ENCODE data around the gene BPIFA1.

Gene BPIFA1

DNA sequence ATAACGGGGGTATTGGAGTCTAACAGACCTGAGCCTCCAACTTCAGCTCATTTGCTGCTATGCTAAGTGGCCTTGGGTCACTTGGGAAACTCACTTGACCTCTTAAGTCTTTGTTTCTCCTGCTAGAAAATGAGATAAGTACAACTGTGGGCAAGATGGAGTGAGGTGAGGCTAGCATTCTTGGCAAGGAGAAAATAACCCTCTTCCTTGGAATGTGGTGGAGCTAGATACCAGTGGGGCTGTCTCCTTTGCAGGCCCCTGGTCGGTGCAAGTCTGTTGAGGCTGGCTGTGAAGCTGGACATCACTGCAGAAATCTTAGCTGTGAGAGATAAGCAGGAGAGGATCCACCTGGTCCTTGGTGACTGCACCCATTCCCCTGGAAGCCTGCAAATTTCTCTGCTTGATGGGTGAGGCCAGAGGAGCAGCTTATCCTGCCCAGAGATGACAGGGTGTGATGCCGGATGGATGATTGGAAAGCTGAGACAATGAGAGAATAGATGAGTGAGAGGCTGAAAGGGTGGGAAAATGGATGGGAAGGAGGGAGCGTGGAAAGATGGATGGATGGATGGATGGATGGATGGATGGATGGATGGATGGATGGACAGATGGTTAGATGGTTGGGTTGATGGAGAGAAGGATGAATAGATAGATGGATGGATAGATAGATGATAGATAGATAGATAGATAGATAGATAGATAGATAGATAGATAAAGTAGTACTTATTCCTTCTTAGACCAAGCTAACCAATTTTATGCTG is 4.4 kb downstream of the BPIFA1 start:
- DNase-seq (ENCODE audit: low read depth) = no peak

DNA sequence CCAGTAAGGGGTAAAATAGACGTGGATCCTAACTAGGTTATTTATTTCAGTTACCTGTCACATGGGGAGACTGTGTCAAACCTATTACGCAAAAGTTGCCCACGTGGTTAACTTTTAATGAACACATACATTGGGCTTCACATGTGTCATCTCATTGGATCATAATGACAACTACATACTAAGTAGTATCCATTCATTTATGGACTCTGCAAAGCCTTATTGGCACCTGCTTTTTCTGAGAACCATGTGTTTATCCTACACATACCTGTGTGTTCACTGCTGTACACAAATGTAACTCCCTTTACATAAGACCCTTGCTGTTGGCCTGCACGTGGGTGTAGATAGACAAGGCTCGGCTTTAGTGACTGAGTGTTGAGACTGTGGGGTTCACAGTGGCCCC is 5.1 kb downstream of the BPIFA1 start:
- no peak for DNase-seq (ENCODE audit: low read depth)

DNA sequence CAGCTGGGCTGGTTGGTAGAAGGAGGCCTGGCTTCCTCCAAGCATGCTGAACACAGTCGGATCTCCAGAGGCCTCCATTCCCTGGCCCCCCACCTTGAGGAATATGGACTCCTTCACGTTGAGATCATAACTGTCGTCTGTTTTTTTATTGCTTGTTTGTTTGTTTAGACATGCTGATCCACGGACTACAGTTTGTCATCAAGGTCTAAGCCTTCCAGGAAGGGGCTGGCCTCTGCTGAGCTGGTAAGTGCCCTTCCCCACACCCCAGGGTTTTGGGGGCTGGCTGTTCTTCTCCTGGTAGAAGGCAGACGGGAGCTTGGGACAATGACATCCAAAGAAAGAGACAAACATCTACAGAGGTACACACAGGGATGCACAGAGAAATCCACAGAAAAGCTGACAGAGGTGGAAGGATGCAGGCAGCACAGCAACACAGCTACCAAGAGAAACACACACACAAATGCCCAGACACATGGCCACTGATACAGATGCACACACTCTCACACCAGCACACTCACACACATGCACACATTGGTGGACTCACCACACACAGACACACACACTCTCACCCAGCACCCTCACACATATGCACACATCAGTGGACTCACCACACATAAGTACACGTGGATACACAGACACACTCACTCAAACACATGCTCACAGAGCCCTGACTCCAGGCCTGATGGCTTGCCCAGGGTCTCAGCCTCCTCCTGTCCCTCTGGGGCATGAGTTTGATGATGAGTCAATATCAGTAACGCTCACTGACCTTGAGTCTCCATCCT is 6.7 kb downstream of the BPIFA1 start:
- DNase-seq (ENCODE audit: low read depth) = no peak

DNA sequence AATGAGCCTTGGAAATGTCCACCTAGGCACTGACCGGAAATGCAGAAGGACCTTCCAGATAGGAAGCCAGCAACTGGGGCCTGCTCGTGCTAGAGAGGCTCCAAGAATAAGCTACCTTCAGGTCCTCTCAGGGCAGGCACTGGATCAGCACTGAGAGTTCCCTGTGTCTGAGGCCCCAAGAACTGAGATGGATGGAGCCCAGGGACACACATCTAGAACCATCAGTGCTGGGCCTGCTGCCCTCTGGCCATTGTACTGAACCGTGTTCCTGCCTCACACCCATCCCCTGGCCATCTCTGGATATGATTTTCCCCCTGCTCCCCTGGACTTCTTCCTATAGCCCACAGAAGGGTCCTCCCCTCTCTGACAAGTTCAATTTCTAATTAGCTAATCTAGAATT is 10.3 kb downstream of the BPIFA1 start:
- no peak for DNase-seq (ENCODE audit: low read depth)

DNA sequence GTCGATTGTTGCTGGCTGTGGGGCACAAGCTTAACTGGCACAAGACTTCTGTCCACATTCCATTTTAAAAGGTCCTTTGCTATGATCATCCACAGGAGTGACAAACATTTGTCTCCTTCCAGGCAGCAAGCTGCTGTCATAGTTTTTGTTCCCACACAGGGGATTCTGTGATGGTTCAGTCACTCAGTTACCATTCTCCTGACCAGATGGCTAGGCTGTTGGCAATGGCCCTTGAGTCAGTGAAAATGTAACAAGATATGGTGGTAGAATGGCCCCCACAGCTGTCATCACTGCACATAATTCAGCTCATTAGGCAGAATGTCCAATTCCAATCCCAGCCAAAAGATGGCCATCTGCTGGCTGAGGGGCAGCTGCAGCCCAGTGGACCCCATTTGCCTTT is 13.7 kb downstream of the BPIFA1 start:
- DNase-seq (ENCODE audit: low read depth) = no peak

DNA sequence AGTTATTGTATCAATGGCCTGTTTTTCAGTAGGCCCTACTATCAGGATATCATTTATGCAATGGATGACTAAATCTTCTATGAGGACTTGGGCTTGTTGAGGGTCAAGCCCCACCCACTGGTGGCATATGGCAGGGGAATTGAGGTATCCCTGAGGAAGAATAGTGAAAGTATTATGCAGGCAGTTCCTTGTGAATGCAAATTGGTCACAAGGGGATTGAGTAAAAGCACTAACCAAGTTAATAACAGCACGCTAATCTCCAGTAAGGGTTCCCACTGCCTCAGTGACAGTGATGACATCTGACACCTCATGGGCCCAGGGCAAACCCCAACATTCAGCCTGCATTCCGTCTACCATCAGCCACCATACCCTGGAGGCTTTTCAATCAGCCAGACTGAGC is 14.9 kb downstream of the BPIFA1 start:
- no peak for DNase-seq (ENCODE audit: low read depth)

DNA sequence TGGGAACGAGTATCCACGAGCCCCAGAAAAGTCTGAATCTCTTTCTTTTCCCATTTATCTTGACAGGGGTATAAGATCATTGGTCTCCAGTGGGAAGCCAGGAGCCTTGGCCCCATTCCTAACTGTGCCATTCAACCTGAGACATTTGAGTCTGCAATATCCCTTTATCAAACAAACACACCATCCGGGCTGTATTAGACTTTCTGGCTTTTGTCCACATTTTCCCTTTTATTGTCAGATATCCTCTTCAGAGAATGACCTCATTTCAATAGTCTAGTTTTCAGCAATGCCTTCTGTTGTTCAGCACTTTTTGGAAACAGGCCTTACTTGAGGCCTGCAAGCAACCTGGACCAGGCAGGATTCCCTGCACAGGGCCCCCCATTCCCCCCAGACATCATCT is 15.7 kb downstream of the BPIFA1 start:
- no peak for DNase-seq (ENCODE audit: low read depth)

DNA sequence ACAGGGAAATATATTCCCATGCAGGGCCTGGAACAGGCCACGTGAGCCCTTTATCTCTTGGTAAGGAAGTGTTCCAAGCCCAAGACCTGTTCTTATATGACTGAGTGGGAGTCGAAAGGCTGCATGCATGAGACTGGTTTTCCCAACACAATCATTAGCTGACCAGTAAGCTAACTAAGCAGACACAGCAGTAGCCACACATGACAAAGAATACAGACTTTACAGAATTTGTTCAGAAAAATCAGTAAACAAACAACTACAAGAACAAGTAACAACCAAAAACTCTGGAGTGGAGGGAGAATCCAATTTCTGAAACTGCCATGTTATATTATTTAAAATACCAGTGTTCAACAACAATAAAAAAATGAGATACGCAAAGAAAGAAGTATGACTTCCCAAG is 16.7 kb downstream of the BPIFA1 start:
- DNase-seq (ENCODE audit: low read depth) = no peak

DNA sequence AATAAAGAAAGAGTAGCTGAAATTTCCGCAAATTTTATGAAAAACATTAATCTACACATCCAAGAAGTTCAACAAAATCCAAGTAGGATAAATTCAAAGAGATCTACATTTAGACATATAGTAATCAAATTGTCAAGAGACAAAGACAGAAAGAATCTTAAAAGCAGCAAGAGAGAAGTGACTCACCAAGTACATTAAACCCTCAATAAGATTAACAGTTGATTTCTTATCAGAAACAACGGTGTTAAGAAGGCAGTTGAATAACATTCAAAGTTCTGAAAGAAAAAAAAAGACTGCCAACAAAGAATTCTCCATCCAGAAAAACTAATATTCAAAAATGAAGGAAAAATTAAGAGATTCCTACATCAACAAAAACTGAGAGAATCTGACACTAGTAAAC is 19.2 kb downstream of the BPIFA1 start:
- DNase-seq (ENCODE audit: low read depth) = no peak

DNA sequence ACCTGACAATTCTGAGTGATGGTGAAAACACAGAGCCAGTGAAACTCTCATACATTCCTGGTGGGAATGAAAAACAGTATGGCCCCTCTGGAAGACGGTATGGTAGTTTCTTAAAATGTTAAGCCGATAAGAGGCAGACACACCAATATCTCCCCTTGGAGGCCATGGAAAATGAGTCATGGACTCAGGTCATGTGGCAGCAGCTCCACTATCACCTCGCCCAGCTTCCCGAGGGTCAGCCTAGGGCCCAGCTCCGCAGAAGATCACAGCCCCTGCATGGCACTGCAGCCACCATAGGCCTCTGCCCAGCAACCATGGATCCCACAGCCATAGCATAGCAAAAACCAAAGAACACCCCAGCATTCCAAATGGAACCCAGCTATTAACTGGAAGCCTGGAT is 21.4 kb downstream of the BPIFA1 start:
- DNase-seq (ENCODE audit: low read depth) = no peak

DNA sequence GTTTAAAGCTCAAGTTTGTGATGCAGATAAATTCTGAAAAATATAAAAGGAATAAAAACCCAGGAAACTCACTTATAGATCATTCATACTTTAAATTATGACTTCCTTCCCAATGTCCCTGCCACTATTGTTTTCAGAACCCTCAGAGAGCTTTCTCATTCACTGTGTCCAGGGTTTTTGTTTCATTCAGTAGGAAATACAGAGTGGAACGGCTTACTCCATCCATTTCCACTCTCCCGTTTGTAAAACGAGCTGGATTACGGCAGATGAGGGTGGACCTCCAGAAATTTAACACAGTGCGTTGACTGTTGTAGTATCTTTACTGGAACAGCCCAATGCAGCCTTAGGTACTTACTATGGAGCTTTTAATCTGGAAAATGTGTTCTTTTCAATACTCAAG is 23.6 kb downstream of the BPIFA1 start:
- no peak for DNase-seq (ENCODE audit: low read depth)

DNA sequence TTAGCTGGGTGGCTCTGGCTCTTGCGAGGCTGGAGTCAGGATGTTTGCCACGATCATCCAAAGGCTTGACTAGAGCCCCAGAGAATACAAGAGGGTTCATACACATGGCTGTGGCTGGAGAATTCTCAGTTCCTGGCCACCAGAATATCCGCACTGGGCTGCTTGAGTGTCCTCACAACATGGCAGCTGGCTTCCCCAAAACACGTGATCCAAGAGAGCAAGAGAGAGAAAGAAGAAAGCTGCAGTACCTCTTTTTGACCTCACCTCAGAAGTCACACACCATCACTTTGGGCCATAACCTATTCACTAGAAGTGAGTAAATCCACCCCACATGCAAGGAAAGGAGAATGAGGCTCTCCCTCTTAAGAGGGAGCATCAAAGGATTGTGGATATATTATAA is 25.7 kb downstream of the BPIFA1 start:
- no peak for DNase-seq (ENCODE audit: low read depth)

DNA sequence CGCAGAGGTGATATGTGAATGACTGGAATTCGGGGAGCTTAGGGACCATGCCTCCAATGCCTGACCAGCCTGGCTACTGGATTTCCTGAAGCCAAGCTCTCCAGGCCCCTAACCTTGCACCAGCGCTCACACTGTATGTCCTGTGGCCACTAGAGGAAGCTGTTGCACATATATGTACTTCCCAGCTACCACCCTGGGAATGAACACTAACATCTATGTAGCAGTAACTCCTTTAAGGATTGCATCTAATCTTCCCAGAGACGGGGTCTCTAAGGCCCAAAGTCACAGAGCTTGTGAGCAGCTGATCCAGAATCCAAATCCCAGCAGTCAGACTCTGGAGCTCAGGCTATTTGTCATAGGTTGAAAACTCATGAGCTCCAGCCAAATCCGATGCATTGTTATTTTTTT is 26.9 kb downstream of the BPIFA1 start:
- DNase-seq (ENCODE audit: low read depth) = no peak

DNA sequence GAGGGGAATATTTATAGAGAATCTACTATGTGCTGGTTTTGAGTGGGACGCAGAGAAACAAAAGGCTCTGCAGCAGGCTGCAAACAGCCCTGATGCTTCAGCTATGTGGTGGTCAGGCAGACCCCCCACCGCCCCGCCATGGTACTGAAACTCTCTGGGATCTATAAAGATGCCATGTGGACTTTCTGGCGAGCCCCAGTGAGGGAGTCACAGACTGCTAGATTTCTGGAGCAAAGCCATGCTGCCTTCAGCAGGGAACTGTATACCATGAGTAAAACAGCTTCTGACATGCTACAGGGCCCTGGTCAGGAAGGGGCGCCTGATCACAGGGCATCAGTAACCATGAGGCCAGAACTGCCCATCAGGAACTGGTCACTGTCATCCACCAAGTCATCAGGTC is 28.0 kb downstream of the BPIFA1 start:
- no peak for DNase-seq (ENCODE audit: low read depth)

DNA sequence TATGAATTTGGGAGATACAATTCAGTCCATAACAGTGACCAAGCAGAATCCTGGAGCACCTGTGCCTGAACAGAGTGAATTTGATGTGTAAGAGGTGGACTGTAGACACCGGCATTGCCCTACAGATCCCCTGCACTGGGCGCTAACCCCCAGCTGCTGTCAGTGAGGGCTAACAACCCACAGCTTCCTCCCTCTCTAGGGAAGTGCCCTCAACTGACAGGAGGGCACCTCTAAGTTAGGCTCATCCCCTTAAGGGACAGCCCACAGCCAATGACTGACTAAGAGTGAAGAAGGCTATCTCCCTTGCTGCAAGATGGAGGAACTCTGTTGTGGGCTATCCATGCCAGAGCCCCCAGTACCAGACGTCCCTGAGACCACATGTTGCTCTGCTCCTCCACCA is 31.9 kb downstream of the BPIFA1 start:
- DNase-seq (ENCODE audit: low read depth) = no peak

DNA sequence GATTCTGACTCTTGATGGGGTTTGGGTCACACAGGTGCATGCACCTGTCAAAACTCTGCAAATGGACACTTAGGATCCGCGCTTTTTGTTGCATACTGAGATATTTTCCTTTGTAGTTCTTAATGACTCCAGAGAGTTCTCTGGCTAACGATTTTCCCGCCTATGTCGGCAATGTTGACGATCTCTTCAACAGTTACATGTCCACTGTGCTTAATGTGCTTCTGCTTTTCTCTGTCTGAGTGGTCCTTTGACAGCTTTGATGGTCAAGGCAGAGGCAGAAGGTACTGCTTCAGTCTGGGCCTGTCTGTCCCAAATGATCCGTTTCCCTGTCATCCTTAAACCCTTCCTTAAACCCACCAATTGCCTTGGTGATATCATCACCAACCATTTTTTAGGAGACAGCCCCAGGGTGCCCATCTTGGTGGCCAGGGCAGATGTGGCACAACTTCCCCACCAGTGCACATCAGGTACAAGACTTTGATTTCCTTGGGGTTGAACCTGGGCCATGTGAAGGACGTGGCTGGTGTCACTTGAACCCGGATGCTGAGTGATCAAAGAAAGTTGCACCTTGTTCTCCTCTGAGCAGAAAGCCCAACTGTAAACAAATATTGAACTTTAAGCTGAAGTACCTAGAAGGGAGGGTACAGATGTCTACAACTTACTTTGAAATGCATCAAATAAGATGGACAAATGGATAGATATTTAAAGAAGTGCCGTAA is 36.5 kb downstream of the BPIFA1 start:
- no peak for DNase-seq (ENCODE audit: low read depth)

DNA sequence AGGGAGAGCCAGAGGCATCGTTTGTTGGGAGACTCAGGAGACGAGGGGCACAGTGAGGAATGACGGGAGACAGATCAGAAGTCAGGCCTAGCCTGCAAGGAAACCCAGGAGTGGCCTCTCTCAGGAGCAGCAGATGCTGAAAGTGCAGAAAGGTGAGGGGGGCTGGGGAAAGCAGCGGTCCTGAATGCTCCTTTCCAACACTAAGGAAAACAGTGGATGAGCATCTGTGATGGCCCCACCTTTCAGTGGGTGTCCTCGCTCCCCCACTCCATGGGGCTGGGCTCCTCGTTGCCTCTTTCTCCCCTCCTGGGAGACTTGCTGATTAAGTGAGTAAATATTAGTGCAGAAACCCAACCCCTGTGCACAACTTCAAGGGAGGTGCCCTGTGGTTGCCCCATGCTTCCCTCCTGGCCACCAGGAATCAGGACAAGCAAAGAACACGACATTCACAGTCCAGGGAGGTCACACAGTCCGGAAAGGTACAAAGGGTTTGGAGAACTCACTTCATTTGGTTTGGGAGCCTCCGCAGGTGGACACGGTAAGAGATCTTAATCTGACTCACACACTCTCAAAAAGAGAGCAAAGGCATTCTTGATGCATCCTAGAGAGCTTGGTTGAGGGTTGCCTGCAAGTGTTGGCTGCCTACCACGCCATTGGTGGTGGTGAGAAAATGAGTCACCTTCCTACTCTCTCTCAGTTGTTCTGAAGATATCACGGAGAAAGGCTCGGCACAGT is 37.5 kb downstream of the BPIFA1 start:
- no peak for DNase-seq (ENCODE audit: low read depth)

DNA sequence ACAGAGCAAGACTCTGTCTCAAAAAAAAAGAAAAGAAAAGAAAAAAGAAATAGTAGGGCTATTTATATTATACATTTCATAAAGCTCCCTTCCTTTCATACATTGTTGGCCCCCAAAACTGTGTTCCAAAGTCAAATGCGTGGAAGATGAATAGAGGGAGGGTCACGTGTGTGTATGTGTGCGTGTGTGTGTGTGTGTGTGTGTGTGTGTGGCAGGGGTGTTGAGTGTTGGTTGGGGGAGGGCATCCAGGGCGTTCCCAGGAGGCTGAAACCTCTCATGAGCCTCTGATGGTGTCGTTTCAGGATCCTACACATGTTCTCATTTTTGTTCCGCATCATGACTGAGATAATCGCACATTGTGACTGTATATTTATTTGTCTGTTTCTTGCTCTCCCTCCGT is 39.4 kb downstream of the BPIFA1 start:
- DNase-seq (ENCODE audit: low read depth) = no peak

DNA sequence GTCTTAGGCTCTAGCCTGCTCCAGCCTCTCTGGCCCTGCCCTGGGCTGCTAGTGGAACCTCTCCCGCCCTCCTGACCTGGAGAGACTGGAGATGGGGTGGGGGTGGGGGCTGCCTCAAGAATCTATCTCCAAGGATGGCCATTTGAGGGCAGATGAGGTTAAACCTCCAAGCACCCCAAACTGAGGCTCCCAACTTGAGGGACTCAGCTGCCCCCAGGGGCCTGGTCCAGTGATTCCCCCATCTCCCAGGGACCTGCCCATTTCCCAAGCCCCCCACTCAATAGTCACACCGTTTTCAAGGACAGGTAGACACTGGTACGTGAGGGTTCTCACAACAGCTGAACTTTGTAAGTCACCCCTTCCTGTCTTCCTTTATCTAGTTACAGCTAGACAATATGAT is 40.1 kb downstream of the BPIFA1 start:
- no peak for DNase-seq (ENCODE audit: low read depth)

DNA sequence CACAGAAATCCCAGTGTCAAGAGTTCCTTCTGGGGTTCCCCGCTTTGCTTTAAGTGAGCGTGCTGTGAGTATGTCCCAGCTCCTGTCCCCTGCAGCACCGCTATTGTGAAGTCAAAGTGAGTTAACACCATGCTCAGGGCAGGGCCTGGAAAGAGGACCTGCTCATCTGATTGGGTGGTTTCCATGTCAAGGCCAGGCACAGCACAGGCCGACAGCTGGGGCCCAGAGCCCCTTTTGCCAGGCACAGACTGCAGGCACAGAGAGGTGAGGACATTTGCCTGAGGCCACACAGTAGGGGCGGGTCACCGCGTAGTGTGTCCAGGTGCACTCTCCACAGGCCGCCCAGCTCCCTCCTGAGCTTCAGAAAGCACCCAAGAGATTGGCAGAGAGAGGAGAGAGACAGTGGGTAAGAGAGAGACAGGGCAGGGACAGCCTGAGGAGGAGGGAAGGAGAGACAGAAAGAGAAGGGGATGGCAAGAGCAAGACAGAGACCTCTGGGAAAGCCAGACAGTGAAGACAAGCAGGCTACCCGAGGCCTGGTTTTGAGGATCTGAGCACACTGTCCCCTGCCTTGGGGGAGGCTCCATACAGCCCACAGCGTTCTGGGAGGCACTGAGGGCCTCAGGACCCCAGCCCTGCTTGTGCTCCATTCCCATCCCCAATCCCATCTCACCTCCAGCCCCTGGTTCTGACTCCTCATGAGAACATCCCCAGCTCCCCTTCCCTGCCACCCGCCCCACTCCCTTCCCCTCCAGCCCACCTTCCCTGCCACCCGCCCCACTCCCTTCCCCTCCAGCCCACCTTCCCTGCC is 40.7 kb downstream of the BPIFA1 start:
- DNase-seq (ENCODE audit: low read depth) = no peak
